GM23338 (cell line): ENCODE measurements around the gene FASTK. TPM values are rescaled to one million over a fixed set of nuclear protein-coding genes. Genes with fewer than 3 reads are reported as not detected.

Source experiments
- ATAC-seq: fragments of 200-7000 bp; cut with Tn5 transposase; 3 replicates; pipeline ENCODE4 v1.9.1; 2020
- DNase-seq: peaks from one replicate; pipeline ENCODE4 v3.0.0-alpha.2; 2015; ENCODE audit warnings: low spot score
- H2AFZ ChIP-seq: fragments of 200-600 bp; sonication (generic); 2 replicates; pipeline ENCODE4 v1.8.0; 2016; ENCODE audit warnings: antibody characterized with exemption, mild to moderate bottlenecking, moderate library complexity
- H3F3A ChIP-seq: fragments of 200-600 bp; sonication (generic); replicated peaks from 2 replicates; pipeline ENCODE4 v1.8.0; 2017; ENCODE audit warnings: antibody characterized with exemption, mixed run types, low read depth
- H3K27ac ChIP-seq: fragments of 200-600 bp; sonication (generic); 2 replicates; pipeline ENCODE4 v1.6.1; 2016; ENCODE audit warnings: low read depth
- H3K27me3 ChIP-seq: fragments of 200-600 bp; sonication (generic); 2 replicates; pipeline ENCODE4 v1.8.0; 2016; ENCODE audit warnings: mild to moderate bottlenecking, mixed run types, moderate library complexity; ENCODE audit not compliant: insufficient read depth
- H3K36me3 ChIP-seq: fragments of 200-600 bp; sonication (generic); 2 replicates; pipeline ENCODE4 v1.8.0; 2016; ENCODE audit warnings: mild to moderate bottlenecking; ENCODE audit not compliant: insufficient read depth
- H3K4me1 ChIP-seq: fragments of 200-600 bp; sonication (generic); 2 replicates; pipeline ENCODE4 v1.8.0; 2016; ENCODE audit warnings: mild to moderate bottlenecking, moderate library complexity; ENCODE audit not compliant: insufficient read depth
- H3K4me2 ChIP-seq: fragments of 200-600 bp; sonication (generic); 2 replicates; pipeline ENCODE4 v1.7.1; 2017; ENCODE audit warnings: mixed run types
- H3K4me3 ChIP-seq: fragments of 200-600 bp; sonication (generic); 2 replicates; pipeline ENCODE4 v1.6.1; 2016; ENCODE audit warnings: mixed run types
- H3K79me2 ChIP-seq: fragments of 200-600 bp; sonication (generic); replicated peaks from 2 replicates; pipeline ENCODE4 v1.8.0; 2017; ENCODE audit warnings: mild to moderate bottlenecking; ENCODE audit not compliant: insufficient read depth
- H3K9me2 ChIP-seq: fragments of 200-600 bp; sonication (generic); 2 replicates; pipeline ENCODE4 v1.8.0; 2017; ENCODE audit not compliant: insufficient read depth
- H4K20me1 ChIP-seq: fragments of 200-600 bp; sonication (generic); replicated peaks from 2 replicates; pipeline ENCODE4 v1.8.0; 2017; ENCODE audit warnings: mild to moderate bottlenecking; ENCODE audit not compliant: insufficient read depth
- H3K27ac Mint-ChIP-seq: 2 replicates; pipeline ENCODE4 v1.8.0; 2020; ENCODE audit warnings: inconsistent platforms, mild to moderate bottlenecking, moderate library complexity, mixed read lengths
- H3K27me3 Mint-ChIP-seq: 3 replicates; pipeline ENCODE4 v1.8.0; 2022; ENCODE audit warnings: low read depth, mild to moderate bottlenecking, moderate library complexity, mixed read lengths, inconsistent platforms; ENCODE audit not compliant: insufficient read depth, poor library complexity
- H3K36me3 Mint-ChIP-seq: 3 replicates; pipeline ENCODE4 v1.8.0; 2021; ENCODE audit warnings: low read depth, mild to moderate bottlenecking, inconsistent platforms, moderate library complexity, mixed read lengths
- H3K4me1 Mint-ChIP-seq: 3 replicates; pipeline ENCODE4 v1.8.0; 2020; ENCODE audit warnings: mild to moderate bottlenecking, inconsistent platforms, mixed read lengths
- H3K4me3 Mint-ChIP-seq: 3 replicates; pipeline ENCODE4 v1.8.0; 2021; ENCODE audit warnings: moderate library complexity, mild to moderate bottlenecking, inconsistent platforms, mixed read lengths
- H3K9me3 Mint-ChIP-seq: 3 replicates; pipeline ENCODE4 v1.8.0; 2020; ENCODE audit warnings: moderate library complexity, mild to moderate bottlenecking, inconsistent platforms, mixed read lengths
- CREB1 ChIP-seq: fragments of 250-450 bp; sonication (Bioruptor Pico); IDR thresholded peaks from 2 replicates; pipeline ENCODE4 v1.5.0; 2020; ENCODE audit warnings: low read depth, mild to moderate bottlenecking, moderate library complexity
- EZH2 ChIP-seq: fragments of 200-600 bp; sonication (generic); IDR thresholded peaks from one replicate; pipeline ENCODE4 v1.8.0; 2017; ENCODE audit warnings: antibody characterized with exemption, mild to moderate bottlenecking, low read depth; ENCODE audit not compliant: unreplicated experiment
- EZH2phosphoT487 ChIP-seq: fragments of 200-600 bp; sonication (generic); IDR thresholded peaks from one replicate; pipeline ENCODE4 v1.8.1; 2018; ENCODE audit warnings: antibody characterized with exemption; ENCODE audit not compliant: unreplicated experiment
- JUNB ChIP-seq: IDR thresholded peaks from one replicate; pipeline ENCODE4 v1.6.1; 2016; ENCODE audit warnings: antibody characterized with exemption; ENCODE audit not compliant: unreplicated experiment
- NANOG ChIP-seq: IDR thresholded peaks from 2 replicates; pipeline ENCODE4 v1.6.1; 2016; ENCODE audit warnings: antibody characterized with exemption, borderline replicate concordance
- POLR2AphosphoS5 ChIP-seq: IDR thresholded peaks from 2 replicates; pipeline ENCODE4 v1.6.1; 2016; ENCODE audit warnings: antibody characterized with exemption, low read depth
- STAT1 ChIP-seq: IDR thresholded peaks from one replicate; pipeline ENCODE4 v1.6.1; 2016; ENCODE audit warnings: antibody characterized with exemption; ENCODE audit not compliant: unreplicated experiment
- ZNF114 ChIP-seq: fragments of 250-450 bp; sonication (Bioruptor Pico); IDR thresholded peaks from 2 replicates; pipeline ENCODE4 v1.5.0; 2020; ENCODE audit warnings: mild to moderate bottlenecking, moderate library complexity
- ZNF331 ChIP-seq: fragments of 250-450 bp; sonication (Bioruptor Pico); IDR thresholded peaks from 2 replicates; pipeline ENCODE4 v1.5.0; 2020; ENCODE audit warnings: low read depth, mild to moderate bottlenecking, moderate library complexity
- polyA plus RNA-seq: library from polyadenylated mRNA; unstranded; fragments of >200 nt; fragmentation: Nextera tagmentation; extraction: Ambion mirVana; gene quantifications from 2 replicates; pipeline ENCODE4 v1.2.1, GENCODE V29; 2016
- total RNA-seq: library from RNA; depleted of rRNA; stranded (reverse); fragments of >200 nt; shearing (Covaris generic); gene quantifications from 2 replicates; pipeline ENCODE4 v1.2.3, GENCODE V29; 2014
- TF ChIP-seq, protein P1 (sequence below), 2 experiments: fragments of 200-600 bp in 1 of 2; sonication (generic) in 1 of 2; conservative IDR thresholded peaks; 2 replicates each; pipeline versions ENCODE4 v1.5.1 to v1.6.1; 2016 to 2017; ENCODE audit warnings: antibody characterized with exemption in 2 of 2, low read depth in 2 of 2, mild to moderate bottlenecking in 2 of 2, moderate library complexity in 1 of 2
- TF ChIP-seq, protein P2 (sequence below): IDR thresholded peaks from 2 replicates; pipeline ENCODE4 v1.6.1; 2016; ENCODE audit warnings: antibody characterized with exemption
- TF ChIP-seq, protein P3 (sequence below): IDR thresholded peaks from one replicate; pipeline ENCODE4 v1.6.1; 2018; ENCODE audit warnings: antibody characterized with exemption; ENCODE audit not compliant: unreplicated experiment
- TF ChIP-seq, protein P4 (sequence below): fragments of 250-450 bp; sonication (Bioruptor Pico); IDR thresholded peaks from 2 replicates; pipeline ENCODE4 v1.5.0; 2020; ENCODE audit warnings: mild to moderate bottlenecking, moderate library complexity

FASTK gene
- total and polyA plus RNA-seq, 2 experiments from 2014 or later, result 37.4 to 57.4 TPM

DNA sequence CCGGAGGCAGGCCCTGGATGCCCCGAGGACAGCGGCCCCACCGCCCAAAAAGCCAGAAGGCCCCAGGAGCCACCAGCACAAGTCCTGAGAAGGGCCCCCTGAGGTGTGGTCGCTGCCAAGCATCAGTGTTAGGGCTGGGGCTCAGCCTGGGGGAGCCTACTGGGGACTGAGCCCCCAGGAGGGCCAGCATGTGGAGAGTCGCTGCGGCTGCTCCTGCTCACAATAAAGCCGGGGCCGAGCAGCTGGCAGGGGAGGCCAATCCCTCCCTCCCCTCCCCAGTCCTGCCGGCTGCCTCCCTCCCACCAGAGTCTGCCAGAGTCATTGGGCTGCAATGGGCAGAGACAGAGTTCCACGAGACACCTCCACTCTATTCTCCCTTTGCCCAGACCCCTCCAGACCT, 35.3 kb downstream of the FASTK start:
- Histone ChIP-seq H3K4me3 (no peak overlapping the region), H3K79me2 (no peaks in the 10 kb centered on the region), H3K4me2 (no peak overlapping the region), H3F3A (no peaks in the 10 kb centered on the region), H3K9me2 (no peaks in the 10 kb centered on the region), H3K4me1 (no peaks in the 10 kb centered on the region), H3K27ac (no peak overlapping the region), H4K20me1 (no peaks in the 10 kb centered on the region), H2AFZ (no peak overlapping the region), H3K36me3 (no peaks in the 10 kb centered on the region), H3K27me3 (peaks cover 10% of the 10 kb centered on the region)
- peaks cover 16% of the 10 kb centered on the region for H3K27me3 Mint-ChIP-seq
- H3K36me3 Mint-ChIP-seq, result no peaks in the 10 kb centered on the region; the same call in 2 of the 3 replicates
- no peaks in the 10 kb centered on the region for H3K9me3 Mint-ChIP-seq
- DNase-seq (no peak), ATAC-seq (no peak)
- peaks cover 4% of the 10 kb centered on the region for H3K4me1 Mint-ChIP-seq
- TF ChIP-seq ZNF114 (no peak), POLR2AphosphoS5 (no peak), EZH2 (no peak), NANOG (no peak), STAT1 (no peak), CREB1 (CRISPR knock-in tag) (no peak), ZNF331 (CRISPR knock-in tag) (no peak), EZH2phosphoT487 (no peak), JUNB (no peak)
- TF ChIP-seq, protein P1, sequence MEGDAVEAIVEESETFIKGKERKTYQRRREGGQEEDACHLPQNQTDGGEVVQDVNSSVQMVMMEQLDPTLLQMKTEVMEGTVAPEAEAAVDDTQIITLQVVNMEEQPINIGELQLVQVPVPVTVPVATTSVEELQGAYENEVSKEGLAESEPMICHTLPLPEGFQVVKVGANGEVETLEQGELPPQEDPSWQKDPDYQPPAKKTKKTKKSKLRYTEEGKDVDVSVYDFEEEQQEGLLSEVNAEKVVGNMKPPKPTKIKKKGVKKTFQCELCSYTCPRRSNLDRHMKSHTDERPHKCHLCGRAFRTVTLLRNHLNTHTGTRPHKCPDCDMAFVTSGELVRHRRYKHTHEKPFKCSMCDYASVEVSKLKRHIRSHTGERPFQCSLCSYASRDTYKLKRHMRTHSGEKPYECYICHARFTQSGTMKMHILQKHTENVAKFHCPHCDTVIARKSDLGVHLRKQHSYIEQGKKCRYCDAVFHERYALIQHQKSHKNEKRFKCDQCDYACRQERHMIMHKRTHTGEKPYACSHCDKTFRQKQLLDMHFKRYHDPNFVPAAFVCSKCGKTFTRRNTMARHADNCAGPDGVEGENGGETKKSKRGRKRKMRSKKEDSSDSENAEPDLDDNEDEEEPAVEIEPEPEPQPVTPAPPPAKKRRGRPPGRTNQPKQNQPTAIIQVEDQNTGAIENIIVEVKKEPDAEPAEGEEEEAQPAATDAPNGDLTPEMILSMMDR (conservative IDR thresholded peaks at IDR 0.05; ENCODE audit: low read depth in 2 of 2), result no peak
- TF ChIP-seq, protein P2, sequence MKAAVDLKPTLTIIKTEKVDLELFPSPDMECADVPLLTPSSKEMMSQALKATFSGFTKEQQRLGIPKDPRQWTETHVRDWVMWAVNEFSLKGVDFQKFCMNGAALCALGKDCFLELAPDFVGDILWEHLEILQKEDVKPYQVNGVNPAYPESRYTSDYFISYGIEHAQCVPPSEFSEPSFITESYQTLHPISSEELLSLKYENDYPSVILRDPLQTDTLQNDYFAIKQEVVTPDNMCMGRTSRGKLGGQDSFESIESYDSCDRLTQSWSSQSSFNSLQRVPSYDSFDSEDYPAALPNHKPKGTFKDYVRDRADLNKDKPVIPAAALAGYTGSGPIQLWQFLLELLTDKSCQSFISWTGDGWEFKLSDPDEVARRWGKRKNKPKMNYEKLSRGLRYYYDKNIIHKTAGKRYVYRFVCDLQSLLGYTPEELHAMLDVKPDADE, result no peak
- TF ChIP-seq, protein P3, sequence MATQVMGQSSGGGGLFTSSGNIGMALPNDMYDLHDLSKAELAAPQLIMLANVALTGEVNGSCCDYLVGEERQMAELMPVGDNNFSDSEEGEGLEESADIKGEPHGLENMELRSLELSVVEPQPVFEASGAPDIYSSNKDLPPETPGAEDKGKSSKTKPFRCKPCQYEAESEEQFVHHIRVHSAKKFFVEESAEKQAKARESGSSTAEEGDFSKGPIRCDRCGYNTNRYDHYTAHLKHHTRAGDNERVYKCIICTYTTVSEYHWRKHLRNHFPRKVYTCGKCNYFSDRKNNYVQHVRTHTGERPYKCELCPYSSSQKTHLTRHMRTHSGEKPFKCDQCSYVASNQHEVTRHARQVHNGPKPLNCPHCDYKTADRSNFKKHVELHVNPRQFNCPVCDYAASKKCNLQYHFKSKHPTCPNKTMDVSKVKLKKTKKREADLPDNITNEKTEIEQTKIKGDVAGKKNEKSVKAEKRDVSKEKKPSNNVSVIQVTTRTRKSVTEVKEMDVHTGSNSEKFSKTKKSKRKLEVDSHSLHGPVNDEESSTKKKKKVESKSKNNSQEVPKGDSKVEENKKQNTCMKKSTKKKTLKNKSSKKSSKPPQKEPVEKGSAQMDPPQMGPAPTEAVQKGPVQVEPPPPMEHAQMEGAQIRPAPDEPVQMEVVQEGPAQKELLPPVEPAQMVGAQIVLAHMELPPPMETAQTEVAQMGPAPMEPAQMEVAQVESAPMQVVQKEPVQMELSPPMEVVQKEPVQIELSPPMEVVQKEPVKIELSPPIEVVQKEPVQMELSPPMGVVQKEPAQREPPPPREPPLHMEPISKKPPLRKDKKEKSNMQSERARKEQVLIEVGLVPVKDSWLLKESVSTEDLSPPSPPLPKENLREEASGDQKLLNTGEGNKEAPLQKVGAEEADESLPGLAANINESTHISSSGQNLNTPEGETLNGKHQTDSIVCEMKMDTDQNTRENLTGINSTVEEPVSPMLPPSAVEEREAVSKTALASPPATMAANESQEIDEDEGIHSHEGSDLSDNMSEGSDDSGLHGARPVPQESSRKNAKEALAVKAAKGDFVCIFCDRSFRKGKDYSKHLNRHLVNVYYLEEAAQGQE, result no peak
- TF ChIP-seq, protein P4, sequence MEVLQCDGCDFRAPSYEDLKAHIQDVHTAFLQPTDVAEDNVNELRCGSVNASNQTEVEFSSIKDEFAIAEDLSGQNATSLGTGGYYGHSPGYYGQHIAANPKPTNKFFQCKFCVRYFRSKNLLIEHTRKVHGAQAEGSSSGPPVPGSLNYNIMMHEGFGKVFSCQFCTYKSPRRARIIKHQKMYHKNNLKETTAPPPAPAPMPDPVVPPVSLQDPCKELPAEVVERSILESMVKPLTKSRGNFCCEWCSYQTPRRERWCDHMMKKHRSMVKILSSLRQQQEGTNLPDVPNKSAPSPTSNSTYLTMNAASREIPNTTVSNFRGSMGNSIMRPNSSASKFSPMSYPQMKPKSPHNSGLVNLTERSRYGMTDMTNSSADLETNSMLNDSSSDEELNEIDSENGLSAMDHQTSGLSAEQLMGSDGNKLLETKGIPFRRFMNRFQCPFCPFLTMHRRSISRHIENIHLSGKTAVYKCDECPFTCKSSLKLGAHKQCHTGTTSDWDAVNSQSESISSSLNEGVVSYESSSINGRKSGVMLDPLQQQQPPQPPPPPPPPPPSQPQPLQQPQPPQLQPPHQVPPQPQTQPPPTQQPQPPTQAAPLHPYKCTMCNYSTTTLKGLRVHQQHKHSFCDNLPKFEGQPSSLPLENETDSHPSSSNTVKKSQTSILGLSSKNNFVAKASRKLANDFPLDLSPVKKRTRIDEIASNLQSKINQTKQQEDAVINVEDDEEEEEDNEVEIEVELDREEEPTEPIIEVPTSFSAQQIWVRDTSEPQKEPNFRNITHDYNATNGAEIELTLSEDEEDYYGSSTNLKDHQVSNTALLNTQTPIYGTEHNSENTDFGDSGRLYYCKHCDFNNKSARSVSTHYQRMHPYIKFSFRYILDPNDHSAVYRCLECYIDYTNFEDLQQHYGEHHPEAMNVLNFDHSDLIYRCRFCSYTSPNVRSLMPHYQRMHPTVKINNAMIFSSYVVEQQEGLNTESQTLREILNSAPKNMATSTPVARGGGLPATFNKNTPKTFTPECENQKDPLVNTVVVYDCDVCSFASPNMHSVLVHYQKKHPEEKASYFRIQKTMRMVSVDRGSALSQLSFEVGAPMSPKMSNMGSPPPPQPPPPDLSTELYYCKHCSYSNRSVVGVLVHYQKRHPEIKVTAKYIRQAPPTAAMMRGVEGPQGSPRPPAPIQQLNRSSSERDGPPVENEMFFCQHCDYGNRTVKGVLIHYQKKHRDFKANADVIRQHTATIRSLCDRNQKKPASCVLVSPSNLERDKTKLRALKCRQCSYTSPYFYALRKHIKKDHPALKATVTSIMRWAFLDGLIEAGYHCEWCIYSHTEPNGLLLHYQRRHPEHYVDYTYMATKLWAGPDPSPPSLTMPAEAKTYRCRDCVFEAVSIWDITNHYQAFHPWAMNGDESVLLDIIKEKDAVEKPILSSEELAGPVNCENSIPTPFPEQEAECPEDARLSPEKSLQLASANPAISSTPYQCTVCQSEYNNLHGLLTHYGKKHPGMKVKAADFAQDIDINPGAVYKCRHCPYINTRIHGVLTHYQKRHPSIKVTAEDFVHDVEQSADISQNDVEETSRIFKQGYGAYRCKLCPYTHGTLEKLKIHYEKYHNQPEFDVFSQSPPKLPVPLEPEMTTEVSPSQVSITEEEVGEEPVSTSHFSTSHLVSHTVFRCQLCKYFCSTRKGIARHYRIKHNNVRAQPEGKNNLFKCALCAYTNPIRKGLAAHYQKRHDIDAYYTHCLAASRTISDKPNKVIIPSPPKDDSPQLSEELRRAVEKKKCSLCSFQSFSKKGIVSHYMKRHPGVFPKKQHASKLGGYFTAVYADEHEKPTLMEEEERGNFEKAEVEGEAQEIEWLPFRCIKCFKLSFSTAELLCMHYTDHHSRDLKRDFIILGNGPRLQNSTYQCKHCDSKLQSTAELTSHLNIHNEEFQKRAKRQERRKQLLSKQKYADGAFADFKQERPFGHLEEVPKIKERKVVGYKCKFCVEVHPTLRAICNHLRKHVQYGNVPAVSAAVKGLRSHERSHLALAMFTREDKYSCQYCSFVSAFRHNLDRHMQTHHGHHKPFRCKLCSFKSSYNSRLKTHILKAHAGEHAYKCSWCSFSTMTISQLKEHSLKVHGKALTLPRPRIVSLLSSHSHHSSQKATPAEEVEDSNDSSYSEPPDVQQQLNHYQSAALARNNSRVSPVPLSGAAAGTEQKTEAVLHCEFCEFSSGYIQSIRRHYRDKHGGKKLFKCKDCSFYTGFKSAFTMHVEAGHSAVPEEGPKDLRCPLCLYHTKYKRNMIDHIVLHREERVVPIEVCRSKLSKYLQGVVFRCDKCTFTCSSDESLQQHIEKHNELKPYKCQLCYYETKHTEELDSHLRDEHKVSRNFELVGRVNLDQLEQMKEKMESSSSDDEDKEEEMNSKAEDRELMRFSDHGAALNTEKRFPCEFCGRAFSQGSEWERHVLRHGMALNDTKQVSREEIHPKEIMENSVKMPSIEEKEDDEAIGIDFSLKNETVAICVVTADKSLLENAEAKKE, result no peak
- H3K4me3 Mint-ChIP-seq, result no peak overlapping the region
- no peak overlapping the region for H3K27ac Mint-ChIP-seq
